HT1080 (cell line): ENCODE measurements around the gene TMCO6. TPM values are rescaled to one million over a fixed set of nuclear protein-coding genes. Genes with fewer than 3 reads are reported as not detected.
"Not testable (repeated sequence)": the region's sequence is repeated elsewhere in the genome, so short reads cannot be mapped to it uniquely, and the experiment has no call there.

Experiments
- DNase-seq: peaks from one replicate; pipeline ENCODE4 v3.0.0-alpha.2; 2015; ENCODE audit warnings: low read depth
- polyA plus RNA-seq, 2 experiments: library from polyadenylated mRNA; depleted of rRNA; stranded (reverse); fragments of >200 nt; gene quantifications; 2 replicates each; pipeline ENCODE4 v1.2.3, GENCODE V29; 2015
- total RNA-seq: library from RNA; depleted of rRNA; stranded (reverse); fragments of >200 nt; shearing (Covaris generic); gene quantifications from 2 replicates; pipeline ENCODE4 v1.2.3, GENCODE V29; 2014; rRNA removed

TMCO6 gene
- total RNA-seq: 7.6 and 9.8 TPM in 2 replicates
- polyA plus RNA-seq (2015; cell fraction: cytosol; rRNA removed): 27.2 and 37.5 TPM in 2 replicates
- 68.7 and 83.3 TPM in 2 replicates for polyA plus RNA-seq (2015; cell fraction: nucleus; rRNA removed)

GRCh38 chr5:140639148-140639981 is at the start of gene TMCO6:
TMCO6 (plus strand) TSS chr5:140639451; CDS start chr5:140639528, 77 bp downstream.
- peak; percentile 84 for DNase-seq

DNA sequence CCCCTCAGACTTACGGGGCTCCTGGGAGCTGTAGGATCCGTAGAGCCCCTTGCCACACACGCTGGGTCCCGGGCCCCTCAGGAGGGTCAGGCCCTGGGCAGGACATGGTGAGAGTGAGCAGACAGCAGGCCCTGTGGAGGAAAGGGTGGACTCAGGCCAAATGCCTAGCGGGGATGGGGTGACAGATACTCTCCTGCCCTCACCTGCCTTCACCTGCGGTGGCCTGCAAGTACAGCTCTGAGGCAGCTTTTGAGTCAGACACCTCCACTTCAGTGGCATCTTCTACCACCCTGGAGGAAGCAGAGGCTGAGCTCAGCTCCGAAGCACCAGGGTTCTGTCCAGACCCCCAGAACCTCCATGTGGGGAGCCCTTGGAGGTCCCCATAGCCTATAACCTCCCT is 48.4 kb upstream of the TMCO6 start:
- no peak for DNase-seq

DNA sequence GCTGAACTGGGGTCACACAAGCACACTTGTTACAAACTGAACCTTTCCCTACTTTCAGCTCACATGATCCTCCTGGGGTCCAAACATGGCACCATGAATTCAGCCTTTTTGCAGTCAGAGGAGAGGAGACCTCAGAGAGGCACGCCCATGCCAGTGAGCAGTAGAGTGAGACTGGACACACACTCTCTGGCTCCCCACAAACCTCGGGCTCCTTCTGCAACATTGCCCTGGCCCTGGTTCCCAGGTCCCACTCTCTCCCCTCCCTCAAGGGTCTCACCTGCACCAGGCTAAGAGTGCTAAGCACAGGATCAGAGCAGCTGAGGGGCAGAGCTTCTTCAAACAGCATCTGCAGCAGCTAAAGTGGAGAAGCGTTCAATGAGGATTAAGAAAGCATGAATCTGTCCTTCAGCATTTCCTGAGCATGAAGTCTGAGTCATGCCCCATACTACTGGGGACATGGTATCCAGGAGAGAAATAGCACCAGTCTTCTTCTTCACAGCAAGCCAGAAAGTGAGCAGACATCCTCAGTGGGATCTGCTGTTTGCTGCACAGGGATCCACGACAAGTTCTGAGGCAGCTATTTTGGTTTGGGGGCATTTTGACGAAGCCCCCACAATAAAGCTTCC is 47.4 kb upstream of the TMCO6 start:
- peak; percentile 72 for DNase-seq

DNA sequence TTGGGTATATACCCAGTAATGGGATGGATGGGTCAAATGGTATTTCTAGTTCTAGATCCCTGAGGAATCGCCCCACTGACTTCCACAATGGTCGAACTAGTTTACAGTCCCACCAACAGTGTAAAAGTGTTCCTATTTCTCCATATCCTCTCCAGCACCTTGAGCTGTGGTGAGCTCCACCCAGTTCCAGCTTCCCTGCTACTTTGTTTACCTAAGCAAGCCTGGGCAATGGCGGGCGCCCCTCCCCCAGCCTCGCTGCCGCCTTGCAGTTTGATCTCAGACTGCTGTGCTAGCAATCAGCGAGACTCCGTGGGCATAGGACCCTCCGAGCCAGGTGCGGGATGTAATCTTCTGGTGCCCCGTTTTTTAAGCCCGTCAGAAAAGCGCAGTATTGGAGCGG is 46.2 kb upstream of the TMCO6 start:
- not testable (repeated sequence) for DNase-seq

DNA sequence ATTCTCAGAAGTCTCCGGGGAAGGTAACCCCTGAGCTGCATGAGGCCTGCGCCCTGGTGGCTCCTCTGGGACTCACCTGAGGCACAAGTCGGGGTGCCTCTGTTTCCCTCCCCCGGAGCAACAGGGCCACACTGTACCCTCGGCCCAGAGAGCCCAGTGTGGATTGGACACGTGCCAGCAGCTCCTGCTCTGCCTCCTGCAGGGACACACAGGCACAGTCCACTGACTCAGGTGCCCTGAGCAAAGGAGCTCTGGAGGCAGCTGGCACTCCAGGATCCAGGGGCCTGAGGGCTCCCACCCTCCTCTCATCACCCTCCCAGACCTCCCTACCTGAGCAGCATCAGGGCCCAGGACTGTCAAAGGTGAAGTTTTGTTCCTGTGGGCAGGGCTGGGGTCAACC is 45.1 kb upstream of the TMCO6 start:
- DNase-seq: no peak

GRCh38 chr5:140595538-140596300 is 43.5 kb upstream of the TMCO6 start:
- no peak for DNase-seq

DNA sequence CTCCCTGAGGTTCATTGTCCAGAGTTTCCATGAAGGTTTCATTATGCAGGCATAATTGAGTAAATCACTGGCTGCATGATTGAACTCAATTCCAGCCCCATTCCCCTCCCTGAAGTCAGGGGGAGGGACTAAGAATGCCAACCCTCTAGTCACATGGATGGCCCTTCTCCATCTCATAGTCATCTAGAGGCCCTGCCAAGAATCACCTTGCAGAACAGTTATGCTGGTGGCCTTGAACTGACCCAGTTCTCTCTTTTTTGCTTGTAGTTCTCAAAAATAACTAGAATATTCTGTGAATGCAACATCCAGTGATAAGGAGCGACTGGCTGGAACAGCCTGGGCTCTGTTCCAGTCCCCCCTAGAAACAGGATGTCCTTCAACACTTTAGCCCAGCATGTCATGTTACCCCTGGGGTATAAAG is 42.9 kb upstream of the TMCO6 start:
- DNase-seq: no peak

DNA sequence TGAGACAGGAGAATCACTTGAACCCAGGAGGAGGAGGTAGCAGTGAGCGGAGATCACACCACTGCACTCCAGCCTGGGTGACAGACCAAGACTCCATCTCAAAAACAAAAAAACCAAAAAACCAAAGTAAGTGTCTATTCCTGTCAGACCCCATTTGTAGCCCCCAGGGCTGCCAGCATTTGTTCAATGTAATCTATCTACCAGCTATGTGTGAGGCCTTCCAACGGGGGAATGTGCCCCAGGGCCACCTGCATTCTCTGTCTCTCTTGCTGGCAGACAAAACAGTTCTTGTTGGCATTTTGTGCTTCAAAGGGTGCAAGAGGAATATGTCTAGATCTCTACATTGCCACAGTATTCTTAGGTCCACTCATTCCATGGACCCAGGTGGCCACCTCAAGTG is 40.4 kb upstream of the TMCO6 start:
- DNase-seq: no peak

GRCh38 chr5:140600096-140600495 is 39.2 kb upstream of the TMCO6 start:
- DNase-seq: no peak

- no peak for DNase-seq
Observed at GRCh38 chr5:140602147-140602546, 37.1 kb upstream of the TMCO6 start.

GRCh38 chr5:140603446-140603698 is 35.9 kb upstream of the TMCO6 start:
- DNase-seq: not testable (repeated sequence)

DNA sequence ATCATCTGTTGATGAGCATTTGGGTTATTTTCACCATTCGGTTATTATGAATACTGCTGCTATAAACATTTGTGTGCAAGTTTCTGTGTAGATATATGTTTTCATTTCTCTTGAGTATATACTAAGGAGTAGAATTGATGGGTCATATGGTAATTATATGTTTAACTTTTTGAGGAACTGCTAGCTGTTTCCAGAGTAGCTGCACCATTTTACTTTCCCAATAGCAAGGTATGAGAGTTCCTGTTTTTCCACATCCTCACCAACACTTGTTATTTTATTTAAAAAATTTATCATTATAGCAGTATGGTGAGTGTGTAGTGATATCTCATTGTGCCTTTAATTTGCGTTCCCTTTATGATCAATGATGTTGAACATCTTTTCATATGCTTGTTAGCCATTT is 35.5 kb upstream of the TMCO6 start:
- no peak for DNase-seq

DNA sequence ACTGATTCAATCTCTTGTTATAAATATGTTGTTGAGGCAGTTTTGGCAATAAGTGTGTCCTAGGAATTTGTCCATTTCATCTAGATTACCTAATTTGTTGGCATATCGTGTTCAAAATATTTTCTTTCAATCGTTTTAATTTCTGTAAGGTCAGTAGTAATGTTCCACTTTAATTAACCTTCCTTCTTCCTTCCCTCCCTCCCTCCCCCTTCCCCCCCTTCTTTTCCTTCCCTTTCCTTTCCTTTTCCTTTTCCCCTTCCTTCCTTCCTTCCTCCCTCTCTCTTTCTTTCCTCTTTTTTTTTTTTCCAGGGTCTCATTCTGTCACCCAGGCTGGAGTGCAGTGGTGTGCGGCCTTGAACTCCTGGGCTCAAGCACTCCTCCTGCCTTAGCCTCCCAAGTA is 33.4 kb upstream of the TMCO6 start:
- DNase-seq: no peak

GRCh38 chr5:140607031-140607430 is 32.2 kb upstream of the TMCO6 start:
- DNase-seq: no peak

- no peak for DNase-seq
Observed at GRCh38 chr5:140608722-140609121, 30.5 kb upstream of the TMCO6 start.

GRCh38 chr5:140609126-140609525 is 30.1 kb upstream of the TMCO6 start:
- DNase-seq: peak; percentile 78

- no peak for DNase-seq
Observed at GRCh38 chr5:140611020-140611521, 28.2 kb upstream of the TMCO6 start.

- no peak for DNase-seq
Observed at GRCh38 chr5:140622301-140622700, 16.9 kb upstream of the TMCO6 start.

- DNase-seq: not testable (repeated sequence)
Observed at GRCh38 chr5:140623061-140623460, 16.2 kb upstream of the TMCO6 start.

GRCh38 chr5:140624886-140625285 is 14.4 kb upstream of the TMCO6 start:
- DNase-seq: peak; percentile 63

- DNase-seq: no peak
Observed at GRCh38 chr5:140627972-140628371, 11.3 kb upstream of the TMCO6 start.

DNA sequence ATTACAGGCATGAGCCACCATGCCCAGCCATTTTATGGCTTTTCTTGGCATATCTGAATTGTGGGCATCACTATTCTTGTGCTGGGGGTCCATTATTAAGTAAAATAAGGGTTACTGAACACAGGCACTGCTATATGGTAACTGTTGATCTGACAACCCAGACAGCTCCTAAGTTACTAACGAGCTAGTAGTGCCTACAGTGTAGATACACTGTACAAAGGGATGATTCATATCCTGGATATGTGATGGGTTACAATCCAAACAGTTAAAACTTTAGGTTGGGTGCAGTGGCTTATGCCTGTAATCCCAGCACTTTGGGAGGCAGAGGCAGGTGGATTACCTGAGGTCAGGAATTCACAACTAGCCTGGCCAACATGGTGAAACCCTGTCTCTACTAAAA is 10.5 kb upstream of the TMCO6 start:
- peak; percentile 51 for DNase-seq
